HepG2 (cell line): ENCODE data around the gene UNC5A. TPM values are rescaled to one million over a fixed set of nuclear protein-coding genes. Genes with fewer than 3 reads are reported as not detected.

Source experiments
- ATAC-seq: fragments of 200-7000 bp; cut with Tn5 transposase; 3 replicates; pipeline ENCODE4 v1.9.1; 2020; ENCODE audit warnings: mild to moderate bottlenecking, moderate library complexity
- BruUV-seq: library from RNA; stranded (reverse); fragments of 400-500 nt; replicated peaks from 2 replicates; lab custom pipeline; 2021; lab: Mats Ljungman, UMichigan
- CTCF ChIA-PET: fragments of 300-600 bp; formaldehyde crosslinking; extraction: SDS; loops from one replicate; lab custom pipeline; 2021; ENCODE audit warnings: low total read pairs, inconsistent platforms, low intra/inter-chr PET ratio; lab: Yijun Ruan, JAX
- POLR2A ChIA-PET: fragments of 350-600 bp; sonication (Branson Sonifier 250); formaldehyde crosslinking; loops from one replicate; lab custom pipeline; 2020; ENCODE audit warnings: antibody characterized with exemption, inconsistent platforms; lab: Yijun Ruan, JAX
- DNase-seq: peaks from one replicate; pipeline ENCODE4 v3.0.0-alpha.2; 2015; ENCODE audit warnings: low spot score
- FAIRE-seq: peaks from 3 replicates; lab custom pipeline; 2011; peaks lifted over from hg19 to GRCh38; lab: Jason Lieb, UNC
- H2AFZ ChIP-seq: one replicate; pipeline ENCODE4 v1.6.1; 2011; ENCODE audit warnings: low read length, inconsistent platforms
- H3K27ac ChIP-seq: fragments of 300-600 bp; 3 replicates; pipeline ENCODE4 v1.8.0; 2011; ENCODE audit warnings: mixed run types, mild to moderate bottlenecking, mixed read lengths, low read length, inconsistent platforms; ENCODE audit not compliant: insufficient read depth; ENCODE audit errors: extremely low read length
- H3K27me3 ChIP-seq, 2 experiments: fragments of 200-600 bp in 1 of 2; 2 replicates in 1 of 2; 3 replicates in 1 of 2; pipeline versions ENCODE4 v1.6.0 to v1.8.0; 2011; ENCODE audit warnings: low read length in 2 of 2, mild to moderate bottlenecking in 2 of 2, moderate library complexity in 2 of 2, inconsistent platforms in 1 of 2; ENCODE audit not compliant: insufficient read depth in 2 of 2, control insufficient read depth in 1 of 2
- H3K36me3 ChIP-seq, 2 experiments: fragments of 200-600 bp in 1 of 2; replicated peaks in 1 of 2; 2 replicates in 1 of 2; 3 replicates in 1 of 2; pipeline versions ENCODE4 v1.5.1 to v1.8.0; 2011; ENCODE audit warnings: low read length in 2 of 2, inconsistent platforms in 1 of 2; ENCODE audit not compliant: insufficient read depth in 2 of 2, control insufficient read depth in 1 of 2
- H3K4me1 ChIP-seq: 2 replicates; pipeline ENCODE4 v1.5.1; 2012; ENCODE audit warnings: low read length, inconsistent platforms; ENCODE audit not compliant: insufficient read depth
- H3K4me2 ChIP-seq: 2 replicates; pipeline ENCODE4 v1.6.0; 2011; ENCODE audit warnings: low read depth, low read length, inconsistent platforms
- H3K4me3 ChIP-seq, 3 experiments: fragments of 200-600 bp in 1 of 3; sonication (generic), shearing (Covaris generic) in 1 of 3; replicated peaks in 1 of 3; 2 replicates each; pipeline ENCODE4 v1.5.1; 2011 to 2016; ENCODE audit warnings: low read length in 3 of 3, inconsistent platforms in 2 of 3, low read depth in 2 of 3, mild to moderate bottlenecking in 2 of 3, control low read depth in 1 of 3, mixed read lengths in 1 of 3; ENCODE audit not compliant: insufficient read depth in 1 of 3
- H3K79me2 ChIP-seq: one replicate; pipeline ENCODE4 v1.6.1; 2011; ENCODE audit warnings: low read length, inconsistent platforms; ENCODE audit not compliant: insufficient read depth
- H3K9ac ChIP-seq: 2 replicates; pipeline ENCODE4 v1.6.0; 2011; ENCODE audit warnings: mild to moderate bottlenecking, low read depth, low read length, inconsistent platforms; ENCODE audit not compliant: insufficient read depth
- H3K9me3 ChIP-seq: 2 replicates; pipeline ENCODE4 v1.5.1; 2012; ENCODE audit warnings: mild to moderate bottlenecking, low read length
- H4K20me1 ChIP-seq: 2 replicates; pipeline ENCODE4 v1.6.0; 2011; ENCODE audit warnings: inconsistent platforms, mild to moderate bottlenecking, low read length, moderate library complexity; ENCODE audit not compliant: insufficient read depth
- ATF5 ChIP-seq: sonication (generic); formaldehyde crosslinking; IDR thresholded peaks from 2 replicates; pipeline ENCODE4 v1.4.0; 2020; ENCODE audit warnings: mild to moderate bottlenecking, low read depth, missing genetic modification reagents
- DPF2 ChIP-seq: sonication (generic); formaldehyde crosslinking; IDR thresholded peaks from 2 replicates; pipeline ENCODE4 v1.4.0; 2020; ENCODE audit warnings: mild to moderate bottlenecking, low read depth, missing genetic modification reagents, borderline replicate concordance
- GRHL1 ChIP-seq: sonication (generic); formaldehyde crosslinking; conservative IDR thresholded peaks from 2 replicates; pipeline ENCODE4 v1.8.0; 2022; ENCODE audit warnings: missing genetic modification reagents
- KDM2A ChIP-seq: sonication (generic); formaldehyde crosslinking; IDR thresholded peaks from 2 replicates; pipeline ENCODE4 v1.4.0; 2020; ENCODE audit warnings: low read depth, missing genetic modification reagents, borderline replicate concordance
- KLF11 ChIP-seq: IDR thresholded peaks from 2 replicates; pipeline ENCODE4 v1.6.1; 2016; ENCODE audit warnings: missing compliant biosample characterization
- U2AF2 ChIP-seq: fragments of 200-400 bp; formaldehyde crosslinking; IDR thresholded peaks from 2 replicates; pipeline ENCODE4 v1.6.1; 2017; ENCODE audit warnings: low read depth, mild to moderate bottlenecking, low read length
- YY1 ChIP-seq: IDR thresholded peaks from 2 replicates; pipeline ENCODE4 v1.6.1; 2011; ENCODE audit warnings: low read length, low read depth, moderate library complexity, mild to moderate bottlenecking; ENCODE audit not compliant: insufficient read depth, insufficient replicate concordance
- ZFP91 ChIP-seq: sonication (generic); formaldehyde crosslinking; IDR thresholded peaks from 2 replicates; pipeline ENCODE4 v1.9.0; 2022; ENCODE audit warnings: missing genetic modification reagents, mild to moderate bottlenecking, borderline replicate concordance
- ZKSCAN8 ChIP-seq: IDR thresholded peaks from 2 replicates; pipeline ENCODE4 v1.6.1; 2016; ENCODE audit warnings: borderline replicate concordance, missing genetic modification reagents, missing compliant biosample characterization
- ZNF234 ChIP-seq: sonication (generic); formaldehyde crosslinking; conservative IDR thresholded peaks from 2 replicates; pipeline ENCODE4 v1.5.1; 2020; ENCODE audit warnings: mild to moderate bottlenecking, missing genetic modification reagents
- ZNF34 ChIP-seq: sonication (generic); formaldehyde crosslinking; IDR thresholded peaks from 2 replicates; pipeline ENCODE4 v1.4.0; 2020; ENCODE audit warnings: mild to moderate bottlenecking, missing genetic modification reagents, borderline replicate concordance
- ZNF383 ChIP-seq: sonication (generic); formaldehyde crosslinking; IDR thresholded peaks from 2 replicates; pipeline ENCODE4 v1.4.0; 2020; ENCODE audit warnings: missing genetic modification reagents, mild to moderate bottlenecking, borderline replicate concordance
- WGBS: methylation state at CpG from one replicate; pipeline ENCODE4 v1.1.6; 2017; ENCODE audit warnings: low lambda C conversion rate; 5-methylcytosine and 5-hydroxymethylcytosine counted together
- in situ Hi-C: cut with HindIII; loops from 2 replicates; pipeline ENCODE4 v1.10.0; 2017; ENCODE audit warnings: low pct_unique_long_range_greater_than_20kb; ENCODE audit not compliant: extremely low pct_ligation_motif_present
- intact Hi-C: fragments of 100-400 bp; cut with micrococcal nuclease; formaldehyde crosslinking; loops from one replicate; pipeline ENCODE4 v1.10.0; 2022; ENCODE audit not compliant: unreplicated experiment
- polyA plus RNA-seq, 8 experiments: library from polyadenylated mRNA; depleted of rRNA in 3 of 8; stranded (reverse) in 7 of 8; unstranded in 1 of 8; fragments of >200 nt; fragmentation: Illumina TruSeq in 4 of 8; extraction: Trizol in 4 of 8; gene quantifications; 2 replicates each; pipeline versions ENCODE4 v1.2.1 to v1.2.3, GENCODE V29; 2011 to 2016; ENCODE audit warnings: low read depth in 4 of 8, missing spikeins in 1 of 8, mixed read lengths in 1 of 8; ENCODE audit not compliant: insufficient read depth in 1 of 8
- total RNA-seq, 5 experiments: library from RNA; depleted of rRNA; stranded (reverse); fragments of >200 nt; fragmentation: Illumina TruSeq; extraction: Trizol; gene quantifications; 2 replicates each; pipeline ENCODE4 v1.2.3, GENCODE V29; 2016; ENCODE audit warnings: low read depth in 1 of 5

Gene UNC5A
- total and polyA plus RNA-seq, 2 of the 13 experiments (the other 11 are each of a cell fraction or from before 2014, with no cell fraction given): not detected

- TF ChIP-seq ZFP91 (CRISPR knock-in tag): no peak
Measured at GRCh38 chr5:176887252-176887849, 77.0 kb downstream of the UNC5A start (continued).

GRCh38 chr5:176888016-176888864 is 77.9 kb downstream of the UNC5A start:
- no peaks in the 10 kb centered on the region for H3K79me2 ChIP-seq
- H3K36me3 ChIP-seq: no peaks in the 10 kb centered on the region
- H3K4me3 ChIP-seq: no peak overlapping the region
- ChIA-PET POLR2A (no interaction called here), CTCF (no interaction called here)
- 51% methylated on average over 20 of the region's 27 CpGs for WGBS
- H4K20me1 ChIP-seq: no peaks in the 10 kb centered on the region
- H2AFZ ChIP-seq: no peak overlapping the region
- H3K27me3 ChIP-seq: peaks cover 0 to 40% of the 10 kb centered on the region in 2 experiments; a peak in 4 of 5 replicates
- no peak overlapping the region for H3K9ac ChIP-seq
- ATAC-seq (no peak), FAIRE-seq (no peak), DNase-seq (no peak)
- no peak overlapping the region for H3K4me2 ChIP-seq
- BruUV-seq: no TSS peak
- intact Hi-C loops: no loop called here
- no peaks in the 10 kb centered on the region for H3K4me1 ChIP-seq
- in situ Hi-C loops: no loop called here
- H3K27ac ChIP-seq: no peak overlapping the region
- no peaks in the 10 kb centered on the region for H3K9me3 ChIP-seq
- no peak for TF ChIP-seq ZNF383 (CRISPR knock-in tag)
- no peak for TF ChIP-seq YY1
- TF ChIP-seq ZNF34 (CRISPR knock-in tag): no peak
- TF ChIP-seq U2AF2: no peak
- no peak for TF ChIP-seq ZNF234 (CRISPR knock-in tag)
- no peak for TF ChIP-seq KLF11 (CRISPR knock-in tag)
- no peak for TF ChIP-seq GRHL1 (CRISPR knock-in tag)
- no peak for TF ChIP-seq ZKSCAN8 (CRISPR knock-in tag)
- no peak for TF ChIP-seq DPF2 (CRISPR knock-in tag)
- no peak for TF ChIP-seq KDM2A
- no peak for TF ChIP-seq ATF5 (CRISPR knock-in tag)
